GM12878 (cell line): ENCODE data around the gene PRPF6. TPM values are rescaled to one million over a fixed set of nuclear protein-coding genes. Genes with fewer than 3 reads are reported as not detected.
A peak's percentile ranks its signal among the peaks of the same experiment; 100 is the strongest.

ENCODE experiments used
- ATAC-seq: fragments of 200-7000 bp; cut with Tn5 transposase; 3 replicates; pipeline ENCODE4 v1.9.1; 2020; ENCODE audit warnings: mild to moderate bottlenecking, moderate library complexity
- BruUV-seq: library from RNA; stranded (reverse); fragments of 400-500 nt; replicated peaks from 2 replicates; lab custom pipeline; 2021; lab: Mats Ljungman, UMichigan
- CTCF ChIA-PET: fragments of 300-600 bp; sonication (Branson Sonifier 250); formaldehyde crosslinking; extraction: SDS; loops from one replicate; lab custom pipeline; 2021; ENCODE audit warnings: inconsistent platforms; lab: Yijun Ruan, JAX
- POLR2A ChIA-PET: fragments of 350-600 bp; formaldehyde crosslinking; extraction: SDS; loops from one replicate; lab custom pipeline; 2021; ENCODE audit warnings: inconsistent platforms; lab: Charles Lee
- RAD21 ChIA-PET: fragments of 300-600 bp; sonication (Branson Sonifier 250); formaldehyde crosslinking; loops from one replicate; lab custom pipeline; 2023; ENCODE audit warnings: antibody characterized with exemption; ENCODE audit not compliant: unreplicated experiment; lab: Charles Lee
- SMC1A ChIA-PET: fragments of 300-600 bp; sonication (Branson Sonifier 250); formaldehyde crosslinking; loops from one replicate; lab custom pipeline; 2023; ENCODE audit not compliant: unreplicated experiment, uncharacterized antibody; lab: Charles Lee
- DNase-seq: peaks from one replicate; pipeline ENCODE4 v3.0.0-alpha.2; 2011; ENCODE audit warnings: low read depth, low spot score
- FAIRE-seq: peaks from 3 replicates; lab custom pipeline; 2011; peaks lifted over from hg19 to GRCh38; lab: Jason Lieb, UNC
- H2AFZ ChIP-seq: 2 replicates; pipeline ENCODE4 v1.6.0; 2011; ENCODE audit warnings: low read depth, low read length, control low read depth; ENCODE audit not compliant: control insufficient read depth
- H3K27ac ChIP-seq: 2 replicates; pipeline ENCODE4 v1.5.1; 2011; ENCODE audit warnings: control low read depth; ENCODE audit not compliant: control insufficient read depth, insufficient read depth
- H3K27me3 ChIP-seq, 2 experiments: replicated peaks in 1 of 2; 2 replicates each; pipeline versions ENCODE4 v1.6.0 to v1.6.1; 2011; ENCODE audit warnings: low read length in 1 of 2; ENCODE audit not compliant: control insufficient read depth in 2 of 2, insufficient read depth in 2 of 2
- H3K36me3 ChIP-seq, 2 experiments: 2 replicates each; pipeline ENCODE4 v1.5.1; 2011; ENCODE audit warnings: low read length in 1 of 2; ENCODE audit not compliant: control insufficient read depth in 2 of 2, insufficient read depth in 2 of 2
- H3K4me1 ChIP-seq: 2 replicates; pipeline ENCODE4 v1.6.1; 2011; ENCODE audit warnings: mild to moderate bottlenecking, low read length, moderate library complexity, mixed read lengths; ENCODE audit not compliant: control insufficient read depth, insufficient read depth
- H3K4me2 ChIP-seq: 2 replicates; pipeline ENCODE4 v1.6.0; 2011; ENCODE audit warnings: control low read depth; ENCODE audit not compliant: control insufficient read depth, insufficient read depth
- H3K4me3 ChIP-seq: fragments of 200-600 bp; sonication (generic); 2 replicates; pipeline ENCODE4 v1.5.1; 2016
- H3K79me2 ChIP-seq: 2 replicates; pipeline ENCODE4 v1.6.0; 2011; ENCODE audit warnings: low read length; ENCODE audit not compliant: control insufficient read depth, insufficient read depth
- H3K9ac ChIP-seq: 2 replicates; pipeline ENCODE4 v1.8.0; 2011; ENCODE audit warnings: low read length, control low read depth, mixed read lengths; ENCODE audit not compliant: control insufficient read depth, insufficient read depth
- H3K9me3 ChIP-seq: replicated peaks from 3 replicates; pipeline ENCODE4 v1.5.1; 2011; ENCODE audit warnings: mild to moderate bottlenecking, low read length; ENCODE audit not compliant: control insufficient read depth, insufficient read depth
- H4K20me1 ChIP-seq: 2 replicates; pipeline ENCODE4 v1.6.0; 2011; ENCODE audit not compliant: control insufficient read depth, insufficient read depth
- POLR2A ChIP-seq: IDR thresholded peaks from 2 replicates; pipeline ENCODE4 v1.6.1; 2011; ENCODE audit warnings: low read depth, mild to moderate bottlenecking, low read length
- USF1 ChIP-seq: IDR thresholded peaks from 2 replicates; pipeline ENCODE4 v1.6.1; 2011; ENCODE audit warnings: borderline replicate concordance, low read depth, mild to moderate bottlenecking, moderate library complexity, mixed read lengths, low read length; ENCODE audit not compliant: insufficient read depth; ENCODE audit errors: extremely low read length
- YY1 ChIP-seq: IDR thresholded peaks from 2 replicates; pipeline ENCODE4 v1.6.1; 2011; ENCODE audit warnings: low read depth, mild to moderate bottlenecking, low read length
- WGBS: methylation state at CpG from one replicate; pipeline ENCODE4 v1.1.6; 2016; ENCODE audit warnings: low lambda C conversion rate; ENCODE audit not compliant: insufficient replicate concordance, insufficient coverage; ENCODE audit errors: missing lambda C conversion rate; 5-methylcytosine and 5-hydroxymethylcytosine counted together
- in situ Hi-C: fragments of 300-500 bp; cut with MboI; formaldehyde crosslinking; loops from 9 replicates; pipeline ENCODE4 v1.14.3; 2018; ENCODE audit warnings: mixed read lengths
- intact Hi-C: fragments of 100-400 bp; cut with micrococcal nuclease; formaldehyde crosslinking; loops from one replicate; pipeline ENCODE4 v1.14.2; 2022; ENCODE audit not compliant: unreplicated experiment
- polyA plus RNA-seq, 11 experiments: library from polyadenylated mRNA; depleted of rRNA in 4 of 11; unstranded in 6 of 11; stranded (reverse) in 5 of 11; fragments of >200 nt; fragmentation: Nextera tagmentation in 4 of 11; fragmentation: Illumina TruSeq in 1 of 11; extraction: Ambion mirVana in 4 of 11; extraction: Trizol in 1 of 11; gene quantifications; 1 replicate in 1 of 11; 2 replicates in 10 of 11; pipeline versions ENCODE4 v1.2.1 to v1.2.3, GENCODE V29; 2011 to 2016; ENCODE audit warnings: inconsistent platforms in 2 of 11, missing spikeins in 2 of 11, low read depth in 1 of 11
- total RNA-seq, 4 experiments: library from RNA; depleted of rRNA in 3 of 4; stranded (reverse); fragments of >200 nt in 3 of 4; fragmentation: Illumina TruSeq in 1 of 4; extraction: Trizol in 1 of 4; gene quantifications; 2 replicates each; pipeline versions ENCODE4 v1.2.1 to v1.2.3, GENCODE V29; 2013 to 2021

The PRPF6 gene
- total and polyA plus RNA-seq, 10 of the 15 experiments (the other 5 are each of a cell fraction or from before 2014, with no cell fraction given), result 5.0 to 102 (median 71.3) TPM

GRCh38 chr20:63961664-63962425 is 19.1 kb upstream of the PRPF6 start:
- H4K20me1 ChIP-seq, result no peaks in the 10 kb centered on the region
- SMC1A ChIA-PET, result no interaction called here
- BruUV-seq, result no TSS peak
- intact Hi-C loops, result no loop called here
- RAD21 ChIA-PET, result no interaction called here
- POLR2A ChIA-PET, result interaction anchor here (0.5 kb wide), 2 partner anchors 47 to 95 kb away, joined by 4 to 6 read pairs; no protein-coding TSS in a partner anchor
- 93% methylated on average over 26 of the region's 26 CpGs for WGBS
- no peak for ATAC-seq
- H2AFZ ChIP-seq, result no peak overlapping the region
- no peaks in the 10 kb centered on the region for H3K79me2 ChIP-seq
- peaks cover 2 to 17% of the 10 kb centered on the region in 2 experiments; a peak in 3 of 4 replicates for H3K36me3 ChIP-seq
- no peak for DNase-seq
- in situ Hi-C loops, result no loop called here
- no peak overlapping the region for H3K4me3 ChIP-seq
- H3K4me1 ChIP-seq, result peaks cover 7% of the 10 kb centered on the region
- TF ChIP-seq YY1, result no peak
- TF ChIP-seq POLR2A, result 0 out of 2 replicates have a peak, but pooled peaks have one; percentile 19
- no peaks in the 10 kb centered on the region for H3K27me3 ChIP-seq
- CTCF ChIA-PET, result no interaction called here
- H3K9me3 ChIP-seq, result no peaks in the 10 kb centered on the region
- no peak for FAIRE-seq
- no peak overlapping the region for H3K4me2 ChIP-seq
- no peak overlapping the region for H3K9ac ChIP-seq
- H3K27ac ChIP-seq, result no peak overlapping the region

GRCh38 chr20:63962426-63963347 is 18.2 kb upstream of the PRPF6 start:
- RAD21 ChIA-PET, result no interaction called here
- 99% methylated on average over 50 of the region's 61 CpGs for WGBS
- SMC1A ChIA-PET, result no interaction called here
- FAIRE-seq, result no peak
- H3K27ac ChIP-seq, result no peak overlapping the region
- H3K9me3 ChIP-seq, result no peaks in the 10 kb centered on the region
- H3K27me3 ChIP-seq, result no peaks in the 10 kb centered on the region
- BruUV-seq, result no TSS peak
- H3K9ac ChIP-seq, result no peak overlapping the region
- no peak overlapping the region for H3K4me2 ChIP-seq
- H3K4me3 ChIP-seq, result no peak overlapping the region
- H3K4me1 ChIP-seq, result peaks cover 2% of the 10 kb centered on the region; the same call in 1 of the 2 replicates
- no peaks in the 10 kb centered on the region for H4K20me1 ChIP-seq
- no peak overlapping the region for H2AFZ ChIP-seq
- intact Hi-C loops, result no loop called here
- peaks cover under 1% of the 10 kb centered on the region; the same call in 1 of the 2 replicates for H3K79me2 ChIP-seq
- POLR2A ChIA-PET, result no interaction called here
- no peak for DNase-seq
- TF ChIP-seq USF1 (no peak), POLR2A (peak; percentile 33; the same call in 1 of the 2 replicates)
- ATAC-seq, result no peak
- in situ Hi-C loops, result no loop called here
- CTCF ChIA-PET, result no interaction called here
- peaks cover 2 to 17% of the 10 kb centered on the region in 2 experiments; a peak in 3 of 4 replicates for H3K36me3 ChIP-seq
